ENCODE measurements around the gene REV3L.
"Not testable (repeated sequence)": the region's sequence is repeated elsewhere in the genome, so short reads cannot be mapped to it uniquely, and the experiment has no call there.

REV3L gene

DNA sequence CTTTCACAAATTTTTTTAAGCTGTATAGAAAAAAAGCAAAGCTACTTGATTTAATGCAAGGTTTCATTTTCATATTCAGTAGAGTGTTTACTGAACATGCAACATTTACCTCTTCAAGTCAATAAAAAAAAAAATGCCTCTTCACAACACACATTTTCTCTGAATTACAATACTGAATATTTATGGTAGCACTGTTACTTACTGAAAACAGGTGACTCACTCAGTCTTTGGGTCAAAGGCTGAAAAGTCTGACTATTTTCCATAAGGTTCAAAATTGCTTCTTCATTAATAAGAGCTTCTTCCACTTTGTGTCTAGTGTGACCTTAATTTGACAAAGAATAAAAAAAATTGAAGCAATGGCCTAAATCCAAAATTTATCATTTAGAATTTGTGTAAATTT lies 101.9 kb downstream of the REV3L start:
- in situ Hi-C loops (cut with MboI; ENCODE audit: low sequenced_read_pairs) = no loop called here

GRCh38 chr6:111379831-111380230 lies 103.2 kb downstream of the REV3L start:
- in situ Hi-C loops (cut with MboI; ENCODE audit: low sequenced_read_pairs) = no loop called here

- in situ Hi-C loops (cut with MboI; ENCODE audit: low sequenced_read_pairs) = no loop called here
Observed at GRCh38 chr6:111379302-111379701, 103.7 kb downstream of the REV3L start.

GRCh38 chr6:111377558-111378120 lies 105.4 kb downstream of the REV3L start:
- in situ Hi-C loops (cut with MboI; ENCODE audit: low sequenced_read_pairs) = no loop called here

DNA sequence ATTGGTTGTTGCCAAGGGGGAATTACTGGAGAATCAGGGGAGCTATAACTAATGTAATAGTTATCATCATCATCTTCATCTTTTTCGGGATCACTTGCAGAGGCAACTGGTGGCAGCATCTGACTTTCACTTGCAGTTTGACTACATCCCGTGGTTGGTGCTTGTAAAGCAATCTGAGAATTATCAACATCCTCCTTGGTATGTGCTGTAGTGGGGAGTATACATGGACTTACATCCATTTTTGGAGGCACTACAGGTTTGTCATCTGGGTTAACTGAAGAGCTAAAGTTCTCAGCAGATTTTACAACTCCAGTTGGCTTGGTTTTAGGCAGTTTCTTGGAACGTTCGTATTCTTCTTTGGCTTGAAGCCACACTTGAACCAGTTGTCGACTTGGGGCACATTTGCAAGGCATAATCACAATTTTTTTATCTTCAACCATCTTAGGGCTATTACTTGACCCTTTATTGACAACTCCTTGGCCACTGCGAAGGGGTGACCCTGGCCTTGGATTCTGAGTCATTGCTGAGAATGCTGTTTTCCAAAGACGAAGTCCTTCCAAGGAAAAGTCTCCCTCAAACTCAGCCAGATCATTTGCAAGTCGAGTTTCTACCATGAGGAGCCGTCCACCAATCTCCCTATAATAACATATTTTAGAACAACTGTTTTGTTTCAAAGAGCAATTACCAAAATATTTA lies 115.5 kb downstream of the REV3L start:
- in situ Hi-C loops (cut with MboI; ENCODE audit: low sequenced_read_pairs) = no loop called here

GRCh38 chr6:111361648-111362047 lies 121.4 kb downstream of the REV3L start:
- in situ Hi-C loops (cut with MboI; ENCODE audit: low sequenced_read_pairs) = no loop called here

GRCh38 chr6:111358454-111358853 lies 124.6 kb downstream of the REV3L start:
- in situ Hi-C loops (cut with MboI; ENCODE audit: low sequenced_read_pairs) = no loop called here

DNA sequence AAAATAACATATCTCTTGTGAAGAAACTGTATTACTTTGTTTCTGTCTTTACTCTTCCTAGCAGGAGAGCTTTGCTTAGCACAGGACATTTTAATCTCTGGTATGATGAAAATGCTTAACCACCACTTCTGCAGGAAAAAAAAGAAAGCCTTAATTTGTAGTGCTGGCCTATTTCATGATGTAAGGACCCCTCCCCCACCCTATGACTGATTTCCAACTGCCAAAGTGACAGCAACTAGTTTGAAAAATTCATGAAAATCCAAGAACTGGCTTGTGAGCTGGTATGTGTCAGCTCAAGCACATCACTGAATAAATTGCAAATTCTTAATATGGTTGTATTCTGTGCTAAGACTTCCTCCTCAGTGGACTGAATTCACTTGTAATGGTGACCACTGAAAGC lies 125.3 kb downstream of the REV3L start:
- in situ Hi-C loops (cut with MboI; ENCODE audit: low sequenced_read_pairs) = no loop called here

GRCh38 chr6:111356551-111356950 lies 126.5 kb downstream of the REV3L start:
- in situ Hi-C loops (cut with MboI; ENCODE audit: low sequenced_read_pairs) = no loop called here

DNA sequence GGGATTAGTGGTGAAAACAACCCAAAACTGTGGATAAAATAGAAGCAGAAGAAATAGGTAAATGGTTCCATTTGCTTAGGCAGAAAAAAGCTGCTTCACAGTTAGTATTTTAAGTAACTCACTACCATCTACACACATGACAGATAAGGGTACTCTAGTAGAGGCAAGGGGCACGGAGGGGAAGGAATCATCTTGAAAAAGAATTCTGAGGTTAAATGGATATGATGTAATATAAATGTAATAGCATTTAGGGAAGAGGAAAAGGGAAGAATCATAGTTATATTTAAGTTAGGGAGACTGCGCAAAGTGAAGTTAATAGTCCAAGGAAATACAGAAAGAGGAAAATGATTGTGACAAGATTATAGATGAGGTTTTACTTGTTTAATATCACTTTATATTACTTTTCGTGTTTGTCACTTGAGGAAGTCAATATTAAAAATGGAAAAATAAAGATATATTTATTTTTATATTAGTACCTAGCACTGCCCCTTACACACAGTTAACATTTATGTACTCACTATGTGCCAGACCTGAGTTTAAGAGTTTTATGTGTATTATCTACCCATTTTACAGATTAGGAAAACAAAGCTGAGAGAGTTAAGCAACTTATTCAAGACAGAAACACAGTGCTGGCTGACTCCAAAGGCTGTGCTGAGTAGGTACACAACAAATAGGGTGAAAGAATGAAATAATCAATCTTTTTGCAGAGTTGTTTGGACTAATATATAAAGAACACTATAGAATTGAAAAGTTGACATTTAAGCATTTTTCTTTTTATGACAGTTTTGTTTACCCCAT lies 128.1 kb downstream of the REV3L start:
- in situ Hi-C loops (cut with MboI; ENCODE audit: low sequenced_read_pairs) = no loop called here

GRCh38 chr6:111353912-111354462 lies 129.0 kb downstream of the REV3L start:
- in situ Hi-C loops (cut with MboI; ENCODE audit: low sequenced_read_pairs) = no loop called here

DNA sequence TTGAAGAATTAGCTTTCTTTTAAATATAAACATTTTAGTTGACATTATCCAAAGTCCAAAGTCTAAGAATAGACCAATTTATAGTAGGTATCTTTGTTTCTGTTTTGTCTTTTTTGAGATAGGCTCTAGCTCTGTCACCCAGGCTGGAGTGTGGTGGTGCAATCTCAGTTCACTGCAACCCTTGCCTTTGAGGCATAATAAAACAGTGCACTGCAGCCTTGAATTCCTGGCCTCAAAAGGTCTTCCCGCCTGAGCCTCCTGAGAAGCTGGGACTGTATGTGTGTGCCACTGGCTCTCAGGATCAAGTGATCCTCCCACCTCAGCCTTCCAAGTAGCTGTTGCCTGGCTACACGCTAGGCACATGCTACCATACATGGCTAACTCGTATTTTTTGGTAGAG lies 135.4 kb downstream of the REV3L start:
- in situ Hi-C loops (cut with MboI; ENCODE audit: low sequenced_read_pairs) = no loop called here

- in situ Hi-C loops (cut with MboI; ENCODE audit: low sequenced_read_pairs) = no loop called here
Observed at GRCh38 chr6:111342913-111343312, 140.1 kb downstream of the REV3L start.

DNA sequence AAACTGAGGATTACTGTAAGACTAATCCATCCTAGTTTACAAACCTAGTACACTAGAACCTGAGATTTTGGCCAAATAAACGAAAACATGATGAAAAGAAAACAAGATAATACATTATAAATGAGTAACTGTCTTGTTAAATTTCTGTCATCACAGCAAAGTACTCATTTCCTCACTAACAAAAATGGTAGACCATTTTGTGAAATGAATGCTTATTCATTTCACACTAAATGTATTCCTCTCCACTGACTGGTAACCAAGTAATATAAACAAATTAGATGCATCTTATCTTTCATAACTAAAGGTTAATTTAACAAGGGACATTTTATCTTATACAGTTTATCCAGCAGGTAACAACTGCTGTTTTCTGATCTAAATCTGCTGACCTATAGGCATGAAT lies 143.7 kb downstream of the REV3L start:
- in situ Hi-C loops (cut with MboI; ENCODE audit: low sequenced_read_pairs) = no loop called here

GRCh38 chr6:111338843-111339242 lies 144.2 kb downstream of the REV3L start:
- in situ Hi-C loops (cut with MboI; ENCODE audit: low sequenced_read_pairs) = no loop called here

DNA sequence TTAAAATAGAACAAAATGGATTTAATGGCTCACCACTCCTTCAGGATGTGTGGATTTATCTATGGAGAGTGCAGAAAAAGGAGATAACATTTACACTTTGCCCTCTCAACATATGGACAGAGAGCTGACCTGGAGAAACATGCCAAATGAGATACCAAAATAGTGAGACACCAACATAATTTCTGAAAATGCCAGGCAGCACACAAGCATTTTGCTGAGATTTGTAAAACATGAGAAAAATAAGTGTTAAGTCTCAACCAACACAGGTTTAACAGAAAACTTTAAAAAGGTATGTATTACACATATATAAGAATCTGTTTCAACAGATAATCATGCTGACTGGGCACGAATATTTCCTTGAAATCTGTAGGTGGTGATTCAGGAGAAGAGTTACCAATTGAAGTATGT lies 145.2 kb downstream of the REV3L start:
- in situ Hi-C loops (cut with MboI; ENCODE audit: low sequenced_read_pairs) = no loop called here

GRCh38 chr6:111329882-111330633 lies 153.0 kb downstream of the REV3L start:
- in situ Hi-C loops (cut with MboI; ENCODE audit: low sequenced_read_pairs) = no loop called here

- in situ Hi-C loops (cut with MboI; ENCODE audit: low sequenced_read_pairs) = no loop called here
Observed at GRCh38 chr6:111326563-111326962, 156.5 kb downstream of the REV3L start.

DNA sequence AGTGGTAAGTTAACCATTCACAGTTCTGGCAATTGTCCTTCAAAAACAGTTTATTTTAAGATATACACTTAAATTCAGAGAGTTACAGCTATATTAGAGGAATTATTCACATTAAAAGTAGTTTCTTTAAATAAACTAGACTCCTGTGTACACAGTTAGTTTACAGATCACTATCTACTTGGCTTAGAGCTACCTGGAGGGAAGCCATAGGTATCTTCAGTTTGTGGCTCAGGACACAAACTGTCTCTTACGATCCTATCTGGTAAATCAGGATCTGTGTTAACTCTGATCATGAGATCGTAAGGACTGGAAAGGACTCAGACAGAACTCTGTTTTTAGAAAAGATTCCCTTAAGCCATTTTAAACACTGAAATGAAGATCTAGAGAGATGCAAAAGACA lies 160.9 kb downstream of the REV3L start:
- in situ Hi-C loops (cut with MboI; ENCODE audit: low sequenced_read_pairs) = no loop called here

DNA sequence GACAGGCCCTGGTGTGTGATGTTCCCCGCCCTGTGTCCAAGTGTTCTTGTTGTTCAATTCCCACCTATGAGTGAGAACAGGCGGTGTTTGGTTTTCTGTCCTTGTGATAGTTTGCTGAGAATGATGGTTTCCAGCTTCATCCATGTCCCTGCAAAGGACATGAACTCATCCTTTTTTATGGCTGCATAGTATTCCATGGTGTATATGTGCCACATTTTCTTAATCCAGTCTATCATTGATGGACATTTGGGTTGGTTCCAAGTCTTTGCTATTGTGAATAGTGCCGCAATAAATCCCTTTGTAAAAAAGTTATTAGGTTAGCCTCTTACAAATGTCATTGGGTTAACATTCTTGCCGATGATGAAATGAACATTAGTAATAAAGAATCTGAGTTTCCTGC lies 175.1 kb downstream of the REV3L start:
- in situ Hi-C loops (cut with MboI; ENCODE audit: low sequenced_read_pairs) = not testable (repeated sequence)

- in situ Hi-C loops (cut with MboI; ENCODE audit: low sequenced_read_pairs) = no loop called here
Observed at GRCh38 chr6:111307275-111307858, 175.7 kb downstream of the REV3L start.
